Stimulated activated naive CD4-positive, alpha-beta T cell treated with Interleukin-2 at 50 U/mL for 16 hours (primary cell): Measurements from ENCODE around the gene ZFYVE28.
"Not testable (repeated sequence)": the region's sequence is repeated elsewhere in the genome, so short reads cannot be mapped to it uniquely, and the experiment has no call there.

Experiments used
- DNase-seq: peaks from one replicate; lab custom pipeline; 2025; lab: John Stamatoyannopoulos, UW

The ZFYVE28 gene

DNA sequence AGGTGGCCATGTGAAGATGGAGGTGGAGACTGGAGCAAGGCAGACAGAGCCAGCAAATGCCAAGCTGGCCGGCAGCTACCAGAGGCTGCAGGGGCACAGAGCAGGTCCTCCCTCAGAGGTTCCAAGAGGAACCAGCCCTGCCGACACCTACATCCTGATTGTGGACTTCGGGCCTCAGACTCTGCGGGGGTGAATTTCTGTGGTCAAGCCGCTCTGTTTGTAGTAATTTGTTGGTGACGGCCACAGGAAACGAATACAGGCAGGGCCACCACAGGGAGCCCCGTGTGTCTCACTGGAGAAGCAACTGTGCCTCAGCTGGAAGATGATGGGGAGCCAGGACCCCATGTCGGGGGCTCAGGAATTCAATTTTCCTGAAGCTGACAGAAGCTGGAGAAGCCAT, 28.3 kb downstream of the ZFYVE28 start:
- no peak for DNase-seq

GRCh38 chr4:2389691-2390090, 28.8 kb downstream of the ZFYVE28 start:
- no peak for DNase-seq

GRCh38 chr4:2388429-2389182, 29.8 kb downstream of the ZFYVE28 start:
- no peak for DNase-seq

- DNase-seq, result no peak
These were observed 30.6 kb downstream of the ZFYVE28 start for GRCh38 chr4:2387829-2388228.

DNA sequence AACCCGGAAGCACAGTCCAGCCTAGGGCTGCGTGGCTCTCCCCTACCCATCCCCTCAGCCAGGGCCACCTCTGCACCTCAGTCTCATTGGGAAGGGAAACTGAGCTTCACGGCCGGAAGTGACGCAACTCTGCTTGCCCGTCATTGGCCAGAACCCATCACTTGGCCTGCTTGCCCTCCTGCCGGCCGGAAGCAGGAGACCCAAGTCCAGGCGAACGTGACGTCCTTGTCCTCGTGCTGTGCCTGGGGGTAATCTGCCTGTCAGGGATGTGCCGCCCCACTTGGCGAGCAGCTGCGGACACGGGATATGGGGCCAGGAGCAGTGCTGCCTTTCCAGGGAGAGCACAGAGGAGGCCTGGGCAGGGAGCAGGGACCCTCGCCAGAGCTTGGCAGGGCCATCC, 31.2 kb downstream of the ZFYVE28 start:
- no peak for DNase-seq

DNA sequence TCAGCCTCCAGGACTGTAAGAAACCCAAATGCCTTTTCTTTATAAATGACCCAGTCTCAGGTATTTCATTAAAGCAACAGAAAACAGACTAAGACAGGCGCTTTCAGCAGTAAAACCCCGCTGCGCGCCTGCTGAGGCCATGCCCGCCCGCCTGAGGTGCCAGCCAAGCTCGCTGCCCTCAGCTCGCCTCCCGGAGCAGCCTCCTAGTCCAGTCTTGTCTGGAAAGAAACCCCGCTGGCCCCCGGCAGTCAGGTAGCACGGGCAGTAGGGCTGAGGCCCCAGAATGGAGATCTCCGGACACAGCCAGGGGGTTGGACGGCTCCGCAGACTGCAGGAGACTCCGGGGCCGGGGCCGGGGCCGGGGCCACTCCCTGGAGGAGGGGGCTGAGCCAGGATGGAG, 31.7 kb downstream of the ZFYVE28 start:
- no peak for DNase-seq

DNA sequence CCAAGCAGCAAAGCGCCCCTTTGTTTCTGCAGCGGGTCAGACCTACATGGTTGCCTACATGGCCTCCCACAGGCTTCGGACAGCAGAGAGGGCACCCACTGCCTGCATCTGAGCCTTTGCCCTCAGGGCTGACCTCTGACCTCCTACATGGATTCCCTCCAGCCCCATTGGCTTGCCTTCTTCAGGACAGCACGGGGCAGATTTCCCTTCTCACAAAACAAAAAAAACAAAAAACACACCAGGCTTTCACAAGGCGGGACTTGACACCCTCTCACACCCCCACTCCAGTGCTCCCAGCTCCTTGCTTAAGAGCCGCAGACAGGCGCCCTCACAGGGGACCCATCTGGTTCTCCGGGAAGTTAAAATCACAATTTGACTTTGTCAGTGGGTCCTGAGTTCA, 32.9 kb downstream of the ZFYVE28 start:
- no peak for DNase-seq

DNA sequence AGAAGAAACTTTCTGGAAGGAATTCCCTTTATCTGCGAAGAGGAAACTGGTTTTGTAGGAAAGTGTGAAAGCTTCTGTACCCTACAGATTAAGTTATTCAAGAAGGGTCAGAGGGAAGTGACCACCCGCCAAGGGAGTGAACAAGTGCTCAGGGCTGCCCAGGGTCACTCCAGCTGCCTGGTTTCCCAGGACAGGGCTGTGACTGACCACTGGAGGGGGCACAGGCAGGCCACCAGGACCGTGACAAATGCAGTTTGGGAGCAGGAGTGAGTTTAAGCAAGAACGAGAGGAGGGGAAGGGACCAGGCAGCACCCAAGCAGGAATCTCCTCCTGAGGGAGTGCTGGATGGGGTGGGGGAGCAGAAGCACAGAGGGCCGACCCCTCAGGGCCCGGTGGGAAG, 34.2 kb downstream of the ZFYVE28 start:
- no peak for DNase-seq

DNA sequence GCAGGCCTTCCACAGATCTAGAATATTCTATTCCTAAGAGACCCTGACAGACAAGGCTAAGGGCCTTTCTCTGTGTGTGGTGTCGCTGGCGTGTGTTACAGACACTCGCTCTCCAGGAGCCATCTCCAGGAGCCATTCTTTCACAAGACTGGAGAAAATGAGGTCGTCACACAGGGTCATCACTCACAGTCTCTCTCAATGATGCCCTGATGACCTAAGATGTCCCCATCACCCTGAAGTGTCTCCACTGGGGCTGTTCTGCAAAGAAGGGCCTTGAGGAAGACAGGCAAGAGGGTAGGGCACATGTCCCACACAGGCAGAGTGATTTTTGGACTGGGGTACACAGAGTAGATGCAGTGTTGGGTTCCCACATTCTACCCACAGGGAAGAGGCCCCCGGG, 34.7 kb downstream of the ZFYVE28 start:
- DNase-seq, result no peak

DNA sequence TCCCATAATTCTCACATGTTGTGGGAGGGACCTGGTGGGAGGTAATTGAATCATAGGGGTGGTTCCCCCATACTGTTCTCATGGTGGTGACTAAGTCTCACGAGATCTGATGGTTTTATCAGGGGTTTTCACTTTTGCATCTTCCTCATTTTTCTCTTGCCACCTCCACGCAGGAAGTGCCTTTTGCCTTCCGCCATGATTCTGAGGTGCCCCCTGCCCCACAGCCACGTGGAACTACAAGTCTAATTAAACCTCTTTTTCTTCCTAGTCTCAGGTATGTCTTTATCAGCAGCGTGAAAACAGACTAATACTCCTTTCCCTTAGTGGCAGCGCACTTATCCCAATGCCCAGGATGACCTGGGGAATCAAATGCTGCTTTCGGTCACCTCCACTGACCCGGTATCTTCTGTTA, 35.2 kb downstream of the ZFYVE28 start:
- DNase-seq, result not testable (repeated sequence)

- DNase-seq, result not testable (repeated sequence)
These were observed 35.7 kb downstream of the ZFYVE28 start for GRCh38 chr4:2382769-2383202.

- DNase-seq, result not testable (repeated sequence)
These were observed 37.9 kb downstream of the ZFYVE28 start for GRCh38 chr4:2380589-2380988.

- no peak for DNase-seq
These were observed 39.5 kb downstream of the ZFYVE28 start for GRCh38 chr4:2378898-2379297.

- DNase-seq, result no peak
These were observed 40.0 kb downstream of the ZFYVE28 start for GRCh38 chr4:2378401-2378800.

GRCh38 chr4:2377241-2377640, 41.2 kb downstream of the ZFYVE28 start:
- no peak for DNase-seq

- no peak for DNase-seq
These were observed 43.0 kb downstream of the ZFYVE28 start for GRCh38 chr4:2375427-2375826.

- no peak for DNase-seq
These were observed 44.9 kb downstream of the ZFYVE28 start for GRCh38 chr4:2373532-2373931.

DNA sequence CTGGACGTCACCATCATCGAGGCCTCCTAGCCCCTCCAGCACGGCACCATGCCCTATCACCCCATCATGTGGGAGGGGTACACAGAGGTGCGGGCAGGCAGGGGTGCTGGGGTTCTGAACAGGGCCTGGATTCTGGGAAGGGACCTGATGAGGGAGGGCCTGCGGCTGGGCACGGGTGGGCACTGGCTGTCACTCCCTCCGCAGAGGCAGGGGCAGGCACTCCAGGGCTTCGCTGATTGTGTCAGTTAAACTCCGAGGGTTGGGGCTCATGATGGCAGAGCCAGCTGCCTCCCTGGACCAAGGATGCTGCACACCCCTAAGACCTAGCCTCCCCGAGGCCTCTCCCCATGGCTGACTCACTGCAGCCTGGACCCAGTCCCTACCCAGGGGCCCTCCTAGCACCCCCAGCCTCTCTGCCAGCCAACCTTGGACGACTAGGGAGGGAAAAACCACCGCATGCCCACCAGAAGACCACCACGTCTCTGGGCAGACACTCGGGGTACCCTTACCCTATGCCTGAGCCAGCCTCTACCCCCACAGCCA, 45.9 kb downstream of the ZFYVE28 start:
- DNase-seq, result no peak

GRCh38 chr4:2371765-2372487, 46.5 kb downstream of the ZFYVE28 start:
- no peak for DNase-seq

DNA sequence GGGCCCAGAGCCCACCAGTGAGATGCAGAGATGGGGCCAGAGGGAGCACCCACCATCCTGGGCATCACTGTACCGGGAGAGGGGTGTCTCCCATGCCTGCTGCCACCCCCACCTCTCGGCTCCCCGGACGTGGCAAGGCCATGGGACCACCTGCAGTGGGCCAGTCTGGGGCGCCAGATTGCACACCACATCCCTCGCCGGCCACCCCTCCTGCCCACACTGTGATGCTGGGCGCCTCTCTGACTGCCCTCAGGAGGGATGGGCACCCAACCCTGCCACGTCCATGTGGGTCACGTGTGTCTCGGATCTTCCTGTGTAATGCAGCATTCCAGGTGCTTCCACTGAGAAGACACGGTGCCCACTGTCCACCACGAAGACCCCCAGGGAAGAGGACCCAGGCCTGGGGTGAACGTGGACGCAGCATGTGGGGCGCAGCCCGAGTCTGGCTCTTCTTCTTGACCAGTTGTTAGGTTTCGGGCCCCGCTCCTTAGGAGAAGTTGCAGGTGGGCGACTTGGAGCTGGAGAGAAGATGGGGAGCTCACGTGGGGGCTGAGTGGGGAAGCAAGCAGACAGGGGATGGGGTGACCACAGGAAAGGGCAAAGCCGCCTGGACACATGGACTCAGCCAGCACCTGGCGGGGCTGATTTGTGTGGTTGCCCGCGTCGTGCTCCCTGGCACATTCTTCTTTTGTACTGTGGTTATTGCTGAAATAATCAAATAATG, 47.7 kb downstream of the ZFYVE28 start:
- DNase-seq, result no peak

DNA sequence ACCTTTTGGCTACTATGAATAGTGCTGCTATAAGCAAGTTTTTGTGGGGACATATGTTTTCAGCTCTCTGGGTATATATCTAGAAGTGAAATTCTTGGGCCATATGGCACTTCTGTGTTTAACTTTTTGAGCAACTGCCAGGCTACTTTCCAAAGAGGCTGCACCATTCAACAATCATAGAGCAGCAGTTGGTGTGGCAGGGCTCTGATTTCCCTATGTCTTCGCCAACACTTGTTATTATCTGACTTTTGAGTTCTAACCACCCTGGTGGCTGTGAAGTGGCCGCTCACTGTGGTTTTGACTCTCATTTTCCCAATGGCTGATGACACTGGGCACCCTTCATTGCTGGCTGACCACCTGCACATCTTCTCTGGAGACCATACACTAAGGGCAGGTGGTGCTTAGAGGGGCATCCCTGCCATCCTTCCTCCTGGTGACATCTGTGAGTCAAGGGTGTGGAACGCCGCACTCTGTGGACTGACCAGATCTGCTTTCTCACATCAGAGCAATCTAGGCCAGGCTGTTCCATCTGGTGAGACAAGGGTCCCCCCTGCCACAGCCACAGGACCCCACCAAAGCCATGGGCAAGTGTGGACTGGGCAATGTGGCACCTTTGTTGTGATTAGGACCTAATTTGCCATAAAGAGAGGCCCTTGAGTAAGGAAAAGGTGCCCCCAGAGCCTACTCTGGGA, 49.6 kb downstream of the ZFYVE28 start:
- no peak for DNase-seq

- no peak for DNase-seq
These were observed 50.8 kb downstream of the ZFYVE28 start for GRCh38 chr4:2367626-2368025.
